Upper lobe of left lung (tissue), 6 donors: ENCODE results near the gene ADPRHL1. TPM values are rescaled to one million over a fixed set of nuclear protein-coding genes. Genes with fewer than 3 reads are reported as not detected.

Experiments
- ATAC-seq, 2 donors: fragments of 200-7000 bp; cut with Tn5 transposase; one replicate each; pipeline ENCODE4 v1.9.1; 2022; ENCODE audit warnings: mild to moderate bottlenecking in 2 of 2, moderate library complexity in 2 of 2; ENCODE audit not compliant: low FRiP score in 2 of 2
- DNase-seq, 2 donors: peaks; one replicate each; pipeline ENCODE4 v3.0.0-alpha.2; 2019 to 2020
- H3K27ac ChIP-seq, 4 donors: fragments of 200-600 bp; sonication (generic); one replicate each; pipeline ENCODE4 v1.5.1; 2016 to 2019
- H3K27me3 ChIP-seq, 4 donors: fragments of 200-600 bp; sonication (generic); one replicate each; pipeline ENCODE4 v1.5.1; 2017 to 2019
- H3K36me3 ChIP-seq, 4 donors: fragments of 200-600 bp; sonication (generic); one replicate each; pipeline ENCODE4 v1.5.1; 2016 to 2019
- H3K4me1 ChIP-seq, 4 donors: fragments of 200-600 bp; sonication (generic); one replicate each; pipeline ENCODE4 v1.5.1; 2018 to 2019
- H3K4me3 ChIP-seq, 4 donors: fragments of 200-600 bp; sonication (generic); one replicate each; pipeline ENCODE4 v1.5.1; 2017 to 2019; ENCODE audit warnings: mild to moderate bottlenecking in 2 of 4, moderate library complexity in 1 of 4
- H3K9me3 ChIP-seq, 4 donors: fragments of 200-600 bp; sonication (generic); one replicate each; pipeline ENCODE4 v1.5.1; 2018 to 2019
- EP300 ChIP-seq, 4 donors: sonication (generic); formaldehyde crosslinking; IDR thresholded peaks; one replicate each; pipeline ENCODE4 v1.5.1; 2017; ENCODE audit warnings: antibody characterized with exemption in 4 of 4, control low read depth in 2 of 4
- POLR2A ChIP-seq, 4 donors: fragments of 450-650 bp; IDR thresholded peaks; one replicate each; pipeline ENCODE4 v1.5.1; 2016 to 2017; ENCODE audit warnings: antibody characterized with exemption in 4 of 4, mild to moderate bottlenecking in 2 of 4
- POLR2AphosphoS5 ChIP-seq, 2 donors: sonication (generic); formaldehyde crosslinking; IDR thresholded peaks; one replicate each; pipeline ENCODE4 v1.5.1; 2017; ENCODE audit warnings: antibody characterized with exemption in 2 of 2
- WGBS, 2 donors: methylation state at CpG; one replicate each; pipeline ENCODE4 v1.1.5; 2017 to 2018; 5-methylcytosine and 5-hydroxymethylcytosine counted together
- total RNA-seq, 6 donors: library from RNA; depleted of rRNA in 4 of 6; stranded (reverse); fragments of >200 nt in 4 of 6; gene quantifications; one replicate each; pipeline versions ENCODE4 v1.1.0 to v1.2.1, GENCODE V29; 2016 to 2021
- TF ChIP-seq, protein P1 (sequence below), 6 experiments: fragments of 450-650 bp in 4 of 6; fragments of 200-600 bp in 2 of 6; sonication (generic) in 2 of 6; IDR thresholded peaks; one replicate each; pipeline ENCODE4 v1.5.1; 2016 to 2019; ENCODE audit warnings: antibody characterized with exemption in 6 of 6
- donor health status: DM: no; HTN: no; CAD: no; lungs with moderate emphysema.
- donor health status: DM: no; HTN: yes; CAD: no; lungs with severe emphysema.

Gene ADPRHL1
- total RNA-seq, 6 donors from 2014 or later: 0.59 to 6.3 (median 2.8) TPM

DNA sequence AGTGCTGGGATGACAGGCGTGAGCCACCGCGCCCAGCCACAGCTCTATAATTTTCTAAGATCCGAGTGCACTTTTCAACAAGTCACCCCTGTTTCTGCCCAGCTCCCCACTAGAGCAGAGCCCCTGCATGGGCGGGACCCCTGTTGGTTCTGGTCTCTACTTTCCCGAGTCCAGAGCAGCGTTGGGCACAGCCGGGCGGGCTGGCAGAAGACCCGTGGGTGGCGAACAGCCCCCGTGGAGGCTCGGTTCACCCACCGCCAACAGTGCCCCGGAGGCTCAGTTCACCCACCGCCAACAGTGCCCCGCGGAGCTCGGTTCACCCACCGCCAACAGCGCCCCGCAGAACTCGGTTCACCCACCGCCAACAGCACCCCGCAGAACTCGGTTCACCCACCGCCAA, 40.8 kb downstream of the ADPRHL1 start:
- TF ChIP-seq, protein P1, sequence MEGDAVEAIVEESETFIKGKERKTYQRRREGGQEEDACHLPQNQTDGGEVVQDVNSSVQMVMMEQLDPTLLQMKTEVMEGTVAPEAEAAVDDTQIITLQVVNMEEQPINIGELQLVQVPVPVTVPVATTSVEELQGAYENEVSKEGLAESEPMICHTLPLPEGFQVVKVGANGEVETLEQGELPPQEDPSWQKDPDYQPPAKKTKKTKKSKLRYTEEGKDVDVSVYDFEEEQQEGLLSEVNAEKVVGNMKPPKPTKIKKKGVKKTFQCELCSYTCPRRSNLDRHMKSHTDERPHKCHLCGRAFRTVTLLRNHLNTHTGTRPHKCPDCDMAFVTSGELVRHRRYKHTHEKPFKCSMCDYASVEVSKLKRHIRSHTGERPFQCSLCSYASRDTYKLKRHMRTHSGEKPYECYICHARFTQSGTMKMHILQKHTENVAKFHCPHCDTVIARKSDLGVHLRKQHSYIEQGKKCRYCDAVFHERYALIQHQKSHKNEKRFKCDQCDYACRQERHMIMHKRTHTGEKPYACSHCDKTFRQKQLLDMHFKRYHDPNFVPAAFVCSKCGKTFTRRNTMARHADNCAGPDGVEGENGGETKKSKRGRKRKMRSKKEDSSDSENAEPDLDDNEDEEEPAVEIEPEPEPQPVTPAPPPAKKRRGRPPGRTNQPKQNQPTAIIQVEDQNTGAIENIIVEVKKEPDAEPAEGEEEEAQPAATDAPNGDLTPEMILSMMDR (IDR thresholded peaks at IDR 0.05): no peak
- TF ChIP-seq POLR2AphosphoS5 (IDR thresholded peaks at IDR 0.05): no peak
- no peak for TF ChIP-seq EP300 (IDR thresholded peaks at IDR 0.05)
- TF ChIP-seq POLR2A (IDR thresholded peaks at IDR 0.05): no peak
- H3K27ac ChIP-seq: no peak overlapping the region
- no peaks in the 10 kb centered on the region for H3K9me3 ChIP-seq
- ATAC-seq (no peak), DNase-seq (peak in 1 of 2 donors; percentile 58)
- H3K36me3 ChIP-seq: no peaks in the 10 kb centered on the region
- 96 to 98% methylated on average over 7 to 22 of the region's 27 CpGs for WGBS, 2 donors
- no peaks in the 10 kb centered on the region for H3K27me3 ChIP-seq
- H3K4me1 ChIP-seq: peaks cover 0 to 9% (median 4%) of the 10 kb centered on the region in 4 donors
- no peak overlapping the region for H3K4me3 ChIP-seq

DNA sequence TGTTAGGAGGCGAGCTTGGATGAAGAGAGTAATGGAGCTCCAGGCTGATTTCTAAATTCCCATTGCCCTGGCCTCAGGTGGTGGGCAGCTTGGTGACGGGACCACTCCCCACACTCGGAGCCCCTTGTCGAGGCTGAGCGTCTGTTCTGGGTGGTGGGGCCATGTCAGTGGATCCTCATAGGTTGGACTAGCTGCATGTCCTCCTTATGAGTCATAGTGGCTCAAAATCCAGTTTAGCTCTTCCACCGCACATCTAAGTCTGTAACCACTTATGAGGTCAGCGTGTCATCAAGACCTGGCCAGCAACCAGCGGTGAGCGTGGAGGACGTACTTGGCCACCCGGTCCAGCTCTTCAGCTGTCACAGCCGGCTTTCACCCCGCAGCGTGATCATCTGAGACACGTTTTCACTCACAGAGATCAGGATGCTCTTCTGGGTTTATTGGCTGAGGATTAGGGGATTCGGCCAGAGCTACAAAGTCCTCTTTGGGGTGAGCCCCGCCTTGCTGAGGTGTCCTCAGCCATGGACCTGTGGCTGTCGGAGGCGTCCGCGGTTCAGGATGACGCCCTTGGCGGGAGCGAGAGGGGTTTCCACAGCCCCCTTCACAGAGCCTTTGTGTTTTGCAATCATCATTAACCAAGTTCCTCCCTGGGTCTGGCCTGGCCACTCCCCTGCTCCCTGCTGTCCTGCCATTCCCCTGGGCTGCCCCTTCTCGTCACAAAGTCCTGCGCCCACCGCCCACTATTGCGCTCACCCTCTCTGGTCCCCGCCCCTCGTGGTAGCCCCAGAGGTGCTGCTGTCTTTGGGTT, 41.9 kb downstream of the ADPRHL1 start:
- TF ChIP-seq, protein P1 (IDR thresholded peaks at IDR 0.05): no peak
- Histone ChIP-seq H3K4me1 (peaks cover 0 to 9% (median 4%) of the 10 kb centered on the region in 4 donors), H3K9me3 (no peaks in the 10 kb centered on the region), H3K4me3 (no peak overlapping the region), H3K27ac (peak overlapping the region in 1 of 4 donors; percentile 35), H3K27me3 (peaks cover 0 to 5% (median 0%) of the 10 kb centered on the region in 4 donors), H3K36me3 (no peaks in the 10 kb centered on the region)
- peak in 1 of 2 donors; percentile 79 for ATAC-seq
- WGBS, 2 donors: 70 to 75% methylated on average over 20 to 30 of the region's 30 CpGs
- peak in 1 of 2 donors; percentile 47 for DNase-seq

DNA sequence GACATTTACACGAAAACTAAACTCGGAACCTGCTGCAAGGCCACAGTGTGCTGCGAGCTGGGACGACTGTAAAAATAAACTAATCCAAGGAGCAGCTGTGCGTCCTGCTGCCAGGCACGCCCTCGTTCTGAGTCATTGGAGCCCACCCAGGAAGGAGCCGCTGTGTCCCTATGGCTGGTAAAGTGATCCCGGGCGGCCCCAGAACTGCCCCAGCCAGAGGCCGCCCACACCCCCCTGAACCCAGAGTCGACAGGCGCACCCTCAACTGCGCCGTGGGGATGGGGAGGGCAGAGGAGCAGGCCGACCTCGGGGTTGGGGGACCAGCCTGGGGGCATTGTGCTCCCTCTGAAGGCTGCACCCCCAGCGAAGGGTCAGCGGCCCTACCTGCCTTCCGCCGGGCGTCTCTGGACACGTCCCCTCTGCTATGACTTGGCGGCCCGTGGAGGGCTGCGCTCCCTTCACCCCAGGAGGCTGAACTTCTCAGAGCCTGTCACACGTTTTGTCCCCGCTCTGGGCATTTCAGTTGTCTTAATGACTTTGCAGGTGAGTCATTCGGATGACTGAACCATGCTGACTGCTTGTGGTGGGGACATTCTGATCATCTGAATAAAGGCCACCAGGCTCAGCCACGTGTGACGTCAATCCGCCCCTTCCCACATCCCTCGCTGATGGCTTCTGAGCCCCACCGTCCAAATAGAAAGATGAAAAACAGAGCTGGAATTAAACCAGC, 42.7 kb downstream of the ADPRHL1 start:
- H3K4me3 ChIP-seq: peak overlapping the region in 1 of 4 donors; percentile 5
- peak in 1 of 2 donors; percentile 60 for DNase-seq
- 74 to 79% methylated on average over 25 to 34 of the region's 34 CpGs for WGBS, 2 donors
- H3K36me3 ChIP-seq: no peaks in the 10 kb centered on the region
- TF ChIP-seq POLR2A (IDR thresholded peaks at IDR 0.05): no peak
- no peak for TF ChIP-seq EP300 (IDR thresholded peaks at IDR 0.05)
- TF ChIP-seq, protein P1 (IDR thresholded peaks at IDR 0.05): no peak
- no peak for TF ChIP-seq POLR2AphosphoS5 (IDR thresholded peaks at IDR 0.05)
- peaks cover 0 to 5% (median 0%) of the 10 kb centered on the region in 4 donors for H3K27me3 ChIP-seq
- peak in 1 of 2 donors; percentile 57 for ATAC-seq
- H3K4me1 ChIP-seq: peaks cover 0 to 9% (median 4%) of the 10 kb centered on the region in 4 donors
- H3K9me3 ChIP-seq: no peaks in the 10 kb centered on the region
- peak overlapping the region in 1 of 4 donors; percentile 35 for H3K27ac ChIP-seq

DNA sequence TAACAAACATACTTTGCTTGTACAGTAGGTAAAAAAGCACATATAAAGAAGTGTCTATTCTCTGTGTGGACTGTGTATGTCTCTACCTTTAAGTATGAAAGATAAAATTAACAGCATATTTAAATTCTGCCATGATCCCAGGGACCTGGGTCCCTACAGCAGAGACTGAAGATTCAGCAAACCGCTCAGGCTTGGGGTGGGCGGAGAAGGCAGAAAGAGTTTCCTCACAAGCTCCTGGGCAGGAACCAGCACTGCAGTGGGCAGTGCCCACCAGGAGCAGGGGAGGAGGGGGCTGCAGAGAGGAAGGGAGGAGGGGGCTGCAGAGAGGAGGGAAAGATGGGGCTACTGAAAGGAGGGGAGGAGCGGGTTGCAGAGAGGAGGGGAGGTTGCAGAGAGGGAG, 44.7 kb downstream of the ADPRHL1 start:
- H3K36me3 ChIP-seq: no peaks in the 10 kb centered on the region
- no peak overlapping the region for H3K4me3 ChIP-seq
- H3K9me3 ChIP-seq: no peaks in the 10 kb centered on the region
- H3K4me1 ChIP-seq: peaks cover 0 to 9% (median 4%) of the 10 kb centered on the region in 4 donors
- peaks cover 0 to 5% (median 0%) of the 10 kb centered on the region in 4 donors for H3K27me3 ChIP-seq
- DNase-seq (no peak), ATAC-seq (no peak)
- H3K27ac ChIP-seq: no peak overlapping the region
- TF ChIP-seq, protein P1 (IDR thresholded peaks at IDR 0.05): no peak
- TF ChIP-seq POLR2AphosphoS5 (IDR thresholded peaks at IDR 0.05): no peak
- TF ChIP-seq POLR2A (IDR thresholded peaks at IDR 0.05): no peak
- no peak for TF ChIP-seq EP300 (IDR thresholded peaks at IDR 0.05)
- WGBS, 2 donors: 82 to 86% methylated on average over 3 of the region's 3 CpGs
